Femur (tissue), 1 donor: Measurements from ENCODE around the gene PPIL6.

Source experiments
- DNase-seq: peaks from one replicate; pipeline ENCODE4 v3.0.0-alpha.2; 2017

The PPIL6 gene

DNA sequence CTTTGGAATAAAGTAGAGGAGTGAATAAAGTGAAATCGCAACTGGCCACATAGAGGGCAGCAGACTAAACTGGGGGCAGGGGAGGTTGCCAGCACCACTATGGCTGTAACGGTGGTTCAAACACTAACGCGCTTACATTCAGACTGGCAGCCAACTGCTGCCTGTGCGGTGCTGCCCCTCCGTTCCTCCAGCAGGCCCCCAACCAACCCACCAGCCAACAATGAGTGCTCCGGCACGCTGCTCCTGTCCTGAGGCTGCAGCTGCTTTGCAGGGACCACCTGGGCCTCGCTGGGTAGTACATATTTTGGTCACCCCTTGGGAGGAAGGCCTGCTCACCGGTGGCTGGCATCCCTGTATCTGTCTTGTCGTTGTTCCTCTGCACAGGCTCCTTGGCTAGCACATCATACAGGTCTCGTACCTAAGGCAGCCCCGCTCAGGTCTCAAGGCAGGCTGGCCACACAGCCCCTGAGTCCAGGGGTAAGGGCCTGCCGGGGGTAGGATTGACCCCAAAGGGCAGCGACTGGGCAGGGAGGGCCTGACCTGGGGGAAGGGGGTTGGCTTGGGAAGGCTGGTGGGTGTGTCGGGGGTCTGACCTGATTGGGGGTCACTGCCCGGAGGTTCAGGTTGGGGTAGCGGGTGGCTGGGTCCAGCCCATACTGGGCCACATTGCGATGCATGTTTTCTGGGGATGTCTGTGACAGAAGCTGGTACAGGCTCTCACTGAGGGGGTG, 8.8 kb upstream of the PPIL6 start:
- no peak for DNase-seq

DNA sequence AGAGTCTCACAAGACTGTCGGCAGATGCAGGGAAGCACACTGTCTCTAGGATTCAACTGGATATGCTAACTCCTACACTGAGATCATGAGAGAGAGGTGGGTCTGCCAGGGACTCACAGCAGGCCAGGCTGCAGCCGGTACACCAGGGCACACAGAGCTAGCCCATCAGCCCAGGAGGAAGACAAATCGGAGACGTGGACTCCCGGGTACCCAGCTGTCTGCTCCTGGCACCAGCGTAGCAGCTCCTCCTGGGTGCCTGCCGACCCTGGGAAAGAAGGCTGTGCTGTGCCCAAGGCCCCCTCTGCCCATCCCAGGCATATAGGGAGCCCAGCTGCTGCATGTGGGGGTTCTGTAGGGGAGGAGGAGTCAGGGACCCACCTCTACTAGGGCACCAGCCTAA, 8.2 kb upstream of the PPIL6 start:
- DNase-seq, result no peak

- DNase-seq, result no peak
Measured at GRCh38 chr6:109447878-109448555, 7.6 kb upstream of the PPIL6 start.

- DNase-seq, result no peak
Measured at GRCh38 chr6:109447087-109447486, 6.7 kb upstream of the PPIL6 start.

DNA sequence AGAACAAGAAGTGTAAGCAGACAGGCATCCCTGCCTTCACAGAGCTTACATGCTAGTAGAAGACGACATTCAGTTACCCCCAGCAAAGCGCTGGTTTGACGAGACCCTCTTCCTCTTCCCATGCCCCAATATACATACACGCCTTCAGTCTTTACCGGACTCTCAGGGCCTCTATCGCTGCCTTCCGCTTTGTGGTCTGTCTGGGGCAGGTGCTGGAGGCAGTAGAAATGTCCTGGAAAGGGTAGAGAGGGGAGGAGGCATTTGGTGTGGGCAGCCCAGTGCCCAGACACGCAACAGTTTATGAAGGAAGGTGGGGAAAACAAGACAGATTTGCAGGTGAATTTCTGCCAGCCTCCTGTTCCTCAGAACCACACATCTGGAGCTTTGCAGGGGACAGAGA, 6.1 kb upstream of the PPIL6 start:
- no peak for DNase-seq

GRCh38 chr6:109446072-109446471, 5.6 kb upstream of the PPIL6 start:
- DNase-seq, result no peak

- no peak for DNase-seq
Measured at GRCh38 chr6:109445382-109445781, 5.0 kb upstream of the PPIL6 start.

DNA sequence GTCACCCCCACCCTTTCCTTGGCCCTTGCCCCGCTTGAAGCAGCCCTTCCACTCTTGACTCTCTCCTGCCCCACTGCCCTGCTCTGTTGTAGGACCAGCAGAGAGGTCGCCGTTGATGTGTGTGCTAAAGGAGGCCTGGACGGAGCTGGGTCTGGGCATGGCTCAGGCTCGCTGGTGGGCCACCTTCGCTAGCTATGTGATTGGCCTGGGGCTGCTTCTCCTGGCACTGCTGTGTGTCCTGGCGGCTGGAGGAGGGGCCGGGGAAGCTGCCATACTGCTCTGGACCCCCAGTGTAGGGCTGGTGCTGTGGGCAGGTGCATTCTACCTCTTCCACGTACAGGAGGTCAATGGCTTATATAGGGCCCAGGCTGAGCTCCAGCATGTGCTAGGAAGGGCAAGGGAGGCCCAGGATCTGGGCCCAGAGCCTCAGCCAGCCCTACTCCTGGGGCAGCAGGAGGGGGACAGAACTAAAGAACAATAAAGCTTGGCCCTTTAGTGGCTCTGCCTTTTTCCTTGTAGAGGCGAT, 3.1 kb upstream of the PPIL6 start:
- DNase-seq, result no peak

DNA sequence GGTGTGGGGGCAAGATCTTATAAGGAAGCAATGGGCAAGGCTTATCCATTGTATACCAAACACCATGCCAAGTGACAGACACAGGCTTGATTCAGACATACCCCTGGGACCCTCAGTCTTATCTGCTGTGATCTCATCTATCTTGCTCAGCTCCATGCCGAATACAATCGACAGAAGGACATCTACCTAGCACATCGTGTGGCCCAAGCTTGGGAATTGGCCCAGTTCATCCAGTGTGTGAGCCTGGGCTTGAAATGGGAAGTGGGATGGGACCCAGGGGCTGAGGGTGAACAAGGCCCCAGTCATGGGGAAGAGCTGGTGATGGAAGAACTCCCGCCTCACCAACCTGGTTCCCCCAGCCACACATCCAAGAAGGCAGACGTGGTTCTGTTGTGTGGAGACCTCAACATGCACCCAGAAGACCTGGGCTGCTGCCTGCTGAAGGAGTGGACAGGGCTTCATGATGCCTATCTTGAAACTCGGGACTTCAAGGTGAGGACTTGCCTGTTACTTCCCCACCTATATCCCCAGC, 2.0 kb upstream of the PPIL6 start:
- DNase-seq, result no peak

DNA sequence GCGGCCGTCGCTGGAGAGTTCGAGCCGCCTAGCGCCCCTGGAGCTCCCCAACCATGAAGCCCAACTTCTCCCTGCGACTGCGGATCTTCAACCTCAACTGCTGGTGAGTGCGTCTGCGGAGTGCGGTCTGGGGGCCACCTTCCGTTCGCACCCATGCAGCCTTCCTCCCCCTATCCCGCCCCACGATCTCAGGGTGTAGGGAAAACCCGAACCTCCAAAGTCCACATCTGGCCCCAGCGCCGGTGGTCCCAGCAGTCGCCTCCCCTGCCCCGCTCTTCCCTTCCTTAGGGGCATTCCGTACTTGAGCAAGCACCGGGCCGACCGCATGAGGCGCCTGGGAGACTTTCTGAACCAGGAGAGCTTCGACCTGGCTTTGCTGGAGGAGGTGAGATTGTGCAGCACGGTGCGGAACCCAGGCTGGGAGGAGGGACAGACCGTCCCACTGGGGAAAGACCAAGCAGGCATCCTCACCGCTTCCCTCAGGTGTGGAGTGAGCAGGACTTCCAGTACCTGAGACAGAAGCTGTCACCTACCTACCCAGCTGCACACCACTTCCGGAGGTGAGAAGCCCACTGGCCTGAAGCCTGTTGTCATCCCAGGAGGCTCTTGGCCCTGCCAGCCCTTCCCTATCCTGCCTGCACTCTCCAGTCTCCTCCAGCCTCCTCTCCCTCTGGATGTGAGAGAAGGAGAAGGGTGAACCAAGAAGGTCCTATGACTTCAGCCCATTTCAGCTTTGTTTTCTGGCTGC, 815 bp upstream of the PPIL6 start:
- peak; percentile 71 for DNase-seq

DNA sequence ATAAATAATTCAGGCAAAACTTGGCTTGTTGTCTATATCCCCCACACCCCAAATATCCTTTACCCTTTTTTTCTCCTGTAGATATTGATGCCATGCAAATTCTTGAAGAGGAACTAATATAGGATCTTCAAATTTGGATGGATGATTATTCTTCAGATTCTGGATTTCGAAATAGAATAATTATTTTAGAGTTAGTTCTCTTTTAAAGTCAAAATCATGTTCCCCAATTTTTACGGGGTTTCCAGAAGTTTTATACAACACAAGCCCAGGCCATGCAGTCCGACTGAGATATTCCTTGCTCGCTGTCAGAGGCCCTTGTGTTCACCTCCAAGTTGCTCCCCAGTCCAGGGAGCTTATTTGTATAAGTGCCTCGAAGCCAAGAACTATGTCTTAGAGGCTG, 4.4 kb downstream of the PPIL6 start:
- DNase-seq, result no peak

- no peak for DNase-seq
Measured at GRCh38 chr6:109434456-109434855, 6.0 kb downstream of the PPIL6 start.

- no peak for DNase-seq
Measured at GRCh38 chr6:109429496-109429895, 10.9 kb downstream of the PPIL6 start.

- DNase-seq, result peak; percentile 75
Measured at GRCh38 chr6:109428889-109429477, 11.4 kb downstream of the PPIL6 start.

GRCh38 chr6:109424946-109425345, 15.5 kb downstream of the PPIL6 start:
- DNase-seq, result no peak

DNA sequence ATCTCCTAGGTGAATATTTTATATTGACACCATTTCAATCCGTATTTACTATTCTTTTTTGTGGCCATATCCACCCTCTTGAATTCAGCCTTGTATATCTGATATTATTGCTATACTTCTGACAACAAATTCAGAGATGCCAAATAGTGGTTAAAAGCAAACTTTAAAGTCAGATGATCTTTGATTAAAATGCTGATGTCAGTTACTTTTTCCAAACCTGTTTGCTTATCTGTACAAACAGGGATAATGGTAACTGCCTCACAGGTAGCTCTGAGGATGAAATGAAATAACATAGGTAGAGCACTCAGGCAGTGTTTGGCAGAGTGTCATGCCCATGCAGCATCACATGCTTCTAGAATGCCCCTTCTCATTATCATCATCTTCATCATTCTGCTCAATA, 19.2 kb downstream of the PPIL6 start:
- DNase-seq, result no peak

- no peak for DNase-seq
Measured at GRCh38 chr6:109420751-109421150, 19.7 kb downstream of the PPIL6 start.

- DNase-seq, result no peak
Measured at GRCh38 chr6:109417646-109418045, 22.8 kb downstream of the PPIL6 start.

DNA sequence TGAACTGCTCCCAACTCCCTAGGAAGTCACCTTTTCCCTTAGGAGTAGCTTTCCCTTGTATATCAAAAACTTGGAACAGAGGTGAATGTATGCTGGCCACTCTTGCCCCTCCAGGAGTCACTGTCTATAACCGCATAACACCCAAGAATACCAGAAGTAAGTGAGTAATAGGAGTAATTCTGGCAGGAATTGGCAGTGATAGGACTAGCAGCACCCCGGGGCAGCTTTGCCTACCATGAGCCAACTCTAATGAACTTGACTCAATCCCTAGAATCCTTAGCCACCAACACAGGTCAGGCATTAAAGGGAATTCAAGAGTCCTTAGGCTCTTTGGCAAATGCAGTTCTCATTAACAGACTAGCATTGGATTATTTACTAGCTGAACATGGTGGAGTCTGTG, 29.4 kb downstream of the PPIL6 start:
- DNase-seq, result no peak

DNA sequence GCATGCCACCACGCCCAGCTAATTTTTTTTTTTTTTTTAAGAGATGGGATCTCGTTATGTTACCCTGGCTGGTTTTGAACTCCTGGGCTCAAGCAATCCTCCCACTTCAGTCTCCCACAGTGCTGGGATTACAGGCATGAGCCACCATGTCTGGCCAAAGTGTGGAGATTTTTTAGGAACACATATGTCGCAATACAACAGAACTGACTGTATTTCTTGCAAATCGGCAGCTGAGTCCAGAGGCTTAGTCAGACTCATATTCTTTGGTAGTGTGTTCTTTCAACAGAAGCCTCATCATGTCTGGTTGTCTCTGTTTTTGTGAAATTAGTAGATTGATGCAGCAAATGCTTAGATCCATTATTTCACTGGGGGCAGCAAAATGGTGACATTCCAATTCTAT, 34.2 kb downstream of the PPIL6 start:
- DNase-seq, result no peak

DNA sequence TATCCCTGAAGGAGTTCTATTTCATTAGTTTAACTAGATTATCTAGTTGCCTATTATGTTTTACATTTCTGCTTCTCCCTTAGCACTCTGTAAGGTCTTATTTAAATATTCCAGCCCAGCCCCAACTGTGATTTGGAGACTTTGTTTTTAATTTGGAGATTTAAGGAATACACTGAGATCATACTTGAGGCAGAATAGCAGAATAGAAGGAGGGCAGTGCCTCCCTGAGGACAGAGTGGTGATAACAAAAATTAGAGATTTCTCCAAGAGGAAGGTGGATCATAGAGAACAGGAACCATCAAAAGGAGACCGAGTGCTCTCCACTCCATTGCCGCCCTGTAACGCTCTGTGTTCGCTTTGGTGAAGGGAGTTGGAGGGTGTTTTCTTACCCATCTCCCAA, 43.4 kb downstream of the PPIL6 start:
- DNase-seq, result no peak

- no peak for DNase-seq
Measured at GRCh38 chr6:109396046-109396718, 44.2 kb downstream of the PPIL6 start.

DNA sequence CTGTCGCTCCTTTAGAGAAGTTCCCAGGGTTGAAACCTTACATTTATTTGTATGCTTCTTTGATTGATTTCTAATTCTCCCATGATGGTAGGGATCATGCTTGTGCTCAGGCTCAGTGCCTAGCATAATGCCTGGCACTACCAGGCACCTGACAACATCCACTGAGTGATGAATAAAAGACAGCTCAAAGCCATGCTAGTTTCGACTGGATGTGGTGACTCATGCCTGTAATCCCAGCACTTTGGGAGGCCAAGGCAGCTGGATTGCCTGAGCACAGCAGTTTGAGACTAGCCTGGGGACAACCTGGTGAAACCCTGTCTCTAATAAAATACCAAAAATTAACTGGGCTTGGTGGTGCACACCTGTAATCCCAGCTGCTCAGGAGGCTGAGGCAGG, 46.5 kb downstream of the PPIL6 start:
- DNase-seq, result no peak
